ENCODE results near the gene KCNMB1.

KCNMB1 gene

DNA sequence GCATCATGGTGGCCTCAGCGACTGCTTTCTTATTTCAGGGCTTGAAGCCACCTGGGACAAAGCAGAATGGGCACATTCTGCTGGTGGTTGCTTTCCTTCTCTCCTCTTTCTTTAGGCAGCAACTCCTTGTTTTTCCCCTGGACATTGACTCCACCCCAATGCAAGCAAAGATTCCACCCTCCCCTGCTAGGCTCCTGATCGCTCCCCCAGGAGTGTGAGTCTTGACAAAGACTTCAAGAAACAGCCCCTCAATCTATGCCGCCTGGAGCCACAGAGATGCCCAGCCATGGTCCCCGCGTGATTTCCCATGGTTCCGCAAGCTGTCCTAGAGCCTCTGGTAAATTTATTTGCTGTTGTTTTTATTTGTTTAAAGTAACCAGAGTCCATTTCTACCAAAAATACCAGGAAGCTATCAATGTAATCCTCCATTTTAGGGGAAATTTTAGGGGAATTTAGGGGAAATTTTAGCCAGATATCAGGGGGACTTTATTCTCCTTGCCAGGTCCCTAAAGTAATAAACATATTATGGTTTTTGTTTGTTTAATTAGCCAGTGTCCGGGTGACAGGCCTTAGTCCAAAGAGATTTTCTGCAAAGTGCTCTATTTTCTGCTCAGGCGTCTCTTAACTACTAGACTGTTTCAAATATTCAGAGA, 2.3 kb downstream of the KCNMB1 start:
- TF ChIP-seq CTCF (IDR thresholded peaks at IDR 0.05; ENCODE audit: low read depth, low read length, poor library complexity, severe bottlenecking) (no peak), EZH2phosphoT487 (IDR thresholded peaks at IDR 0.05; ENCODE audit: borderline replicate concordance, low read length) (no peak)
- no peaks in the 10 kb centered on the region for H3K4me1 ChIP-seq (ENCODE audit: control insufficient read depth, low read length)
- H3F3A ChIP-seq (ENCODE audit: control insufficient read depth, insufficient read depth), result no peaks in the 10 kb centered on the region
- H3K79me2 ChIP-seq (ENCODE audit: control insufficient read depth, low read length), result no peaks in the 10 kb centered on the region
- H3K4me3 ChIP-seq (ENCODE audit: low read length), result no peak overlapping the region
- peaks cover 27% of the 10 kb centered on the region for H3K27me3 ChIP-seq (ENCODE audit: control insufficient read depth, low read length)
- H3K9me3 ChIP-seq (ENCODE audit: control insufficient read depth, insufficient read depth, low read length), result no peaks in the 10 kb centered on the region
- no peak overlapping the region for H3K27ac ChIP-seq (ENCODE audit: low read depth, low read length)
- no peaks in the 10 kb centered on the region for H3K9me2 ChIP-seq (replicated peaks; ENCODE audit: control insufficient read depth, low read length)
- H3K36me3 ChIP-seq (ENCODE audit: control insufficient read depth, low read length), result no peaks in the 10 kb centered on the region
- H3K4me2 ChIP-seq (ENCODE audit: low read length), result no peak overlapping the region
- no peaks in the 10 kb centered on the region for H4K20me1 ChIP-seq (ENCODE audit: control insufficient read depth, insufficient read depth, low read depth, low read length)

GRCh38 chr5:170383227-170383626, 5.9 kb downstream of the KCNMB1 start:
- Histone ChIP-seq H3K4me1 (ENCODE audit: control insufficient read depth, low read length) (no peaks in the 10 kb centered on the region), H4K20me1 (ENCODE audit: control insufficient read depth, insufficient read depth, low read depth, low read length) (no peaks in the 10 kb centered on the region), H3K79me2 (ENCODE audit: control insufficient read depth, low read length) (no peaks in the 10 kb centered on the region), H3K27me3 (ENCODE audit: control insufficient read depth, low read length) (peaks cover 8% of the 10 kb centered on the region), H3K27ac (ENCODE audit: low read depth, low read length) (no peak overlapping the region), H3K9me2 (replicated peaks; ENCODE audit: control insufficient read depth, low read length) (no peaks in the 10 kb centered on the region), H3F3A (ENCODE audit: control insufficient read depth, insufficient read depth) (no peaks in the 10 kb centered on the region), H3K36me3 (ENCODE audit: control insufficient read depth, low read length) (no peaks in the 10 kb centered on the region), H3K9me3 (ENCODE audit: control insufficient read depth, insufficient read depth, low read length) (no peaks in the 10 kb centered on the region), H3K4me3 (ENCODE audit: low read length) (no peak overlapping the region), H3K4me2 (ENCODE audit: low read length) (no peak overlapping the region)
- no peak for TF ChIP-seq EZH2phosphoT487 (IDR thresholded peaks at IDR 0.05; ENCODE audit: borderline replicate concordance, low read length)
- TF ChIP-seq CTCF (IDR thresholded peaks at IDR 0.05; ENCODE audit: low read depth, low read length, poor library complexity, severe bottlenecking), result no peak

- Histone ChIP-seq H4K20me1 (ENCODE audit: control insufficient read depth, insufficient read depth, low read depth, low read length) (no peaks in the 10 kb centered on the region), H3K27ac (ENCODE audit: low read depth, low read length) (no peak overlapping the region), H3K4me1 (ENCODE audit: control insufficient read depth, low read length) (no peaks in the 10 kb centered on the region), H3K27me3 (ENCODE audit: control insufficient read depth, low read length) (peaks cover 3% of the 10 kb centered on the region), H3K9me2 (replicated peaks; ENCODE audit: control insufficient read depth, low read length) (no peaks in the 10 kb centered on the region), H3F3A (ENCODE audit: control insufficient read depth, insufficient read depth) (no peaks in the 10 kb centered on the region), H3K4me3 (ENCODE audit: low read length) (no peak overlapping the region), H3K4me2 (ENCODE audit: low read length) (no peak overlapping the region), H3K9me3 (ENCODE audit: control insufficient read depth, insufficient read depth, low read length) (no peaks in the 10 kb centered on the region), H3K36me3 (ENCODE audit: control insufficient read depth, low read length) (no peaks in the 10 kb centered on the region), H3K79me2 (ENCODE audit: control insufficient read depth, low read length) (no peaks in the 10 kb centered on the region)
- TF ChIP-seq EZH2phosphoT487 (IDR thresholded peaks at IDR 0.05; ENCODE audit: borderline replicate concordance, low read length) (no peak), CTCF (IDR thresholded peaks at IDR 0.05; ENCODE audit: low read depth, low read length, poor library complexity, severe bottlenecking) (no peak)
Observed at GRCh38 chr5:170382790-170383189, 6.4 kb downstream of the KCNMB1 start.
